Globus pallidus (tissue), 1 donor: ENCODE results near the gene PPM1G.
"Not testable (repeated sequence)": the region's sequence is repeated elsewhere in the genome, so short reads cannot be mapped to it uniquely, and the experiment has no call there.

Experiments used
- DNase-seq: peaks from one replicate; pipeline ENCODE4 v3.0.0-alpha.2; 2015; ENCODE audit warnings: low spot score

PPM1G gene

GRCh38 chr2:27409321-27410073, at the start of gene PPM1G:
TSS of gene PPM1G (minus strand) at chr2:27409591. CDS start at chr2:27409422, 169 bp downstream.
- DNase-seq, result peak; percentile 94

GRCh38 chr2:27453968-27454367, 44.6 kb upstream of the PPM1G start:
- DNase-seq, result no peak

- no peak for DNase-seq
Measured at GRCh38 chr2:27451095-27451494, 41.7 kb upstream of the PPM1G start.

GRCh38 chr2:27448381-27448780, 39.0 kb upstream of the PPM1G start:
- DNase-seq, result no peak

GRCh38 chr2:27446057-27446456, 36.7 kb upstream of the PPM1G start:
- no peak for DNase-seq

GRCh38 chr2:27445615-27446014, 36.2 kb upstream of the PPM1G start:
- DNase-seq, result no peak

- no peak for DNase-seq
Measured at GRCh38 chr2:27445155-27445554, 35.8 kb upstream of the PPM1G start.

- DNase-seq, result no peak
Measured at GRCh38 chr2:27442920-27443282, 33.5 kb upstream of the PPM1G start.

GRCh38 chr2:27441958-27442919, 32.8 kb upstream of the PPM1G start, which contains the start of gene KRTCAP3:
TSS of gene KRTCAP3 (plus strand) at chr2:27442381. CDS start at chr2:27442413, 32 bp downstream.
- no peak for DNase-seq

GRCh38 chr2:27441226-27441926, 32.0 kb upstream of the PPM1G start:
- DNase-seq, result no peak

GRCh38 chr2:27435628-27436027, 26.2 kb upstream of the PPM1G start:
- DNase-seq, result no peak

- no peak for DNase-seq
Measured at GRCh38 chr2:27431395-27431794, 22.0 kb upstream of the PPM1G start.

- peak; percentile 68 for DNase-seq
Measured at GRCh38 chr2:27428978-27429541, 19.7 kb upstream of the PPM1G start.

GRCh38 chr2:27428213-27428977, 19.0 kb upstream of the PPM1G start, which contains the start of gene NRBP1:
TSS of gene NRBP1 (plus strand) at chr2:27428631. CDS start at chr2:27433274, 4,643 bp downstream.
- peak; percentile 93 for DNase-seq

- DNase-seq, result no peak
Measured at GRCh38 chr2:27427863-27428212, 18.4 kb upstream of the PPM1G start.

- DNase-seq, result not testable (repeated sequence)
Measured at GRCh38 chr2:27425039-27425438, 15.6 kb upstream of the PPM1G start.

GRCh38 chr2:27422958-27423357, 13.6 kb upstream of the PPM1G start:
- DNase-seq, result no peak

- no peak for DNase-seq
Measured at GRCh38 chr2:27421660-27422250, 12.4 kb upstream of the PPM1G start.

- DNase-seq, result no peak
Measured at GRCh38 chr2:27420996-27421395, 11.6 kb upstream of the PPM1G start.

GRCh38 chr2:27416151-27416550, 6.8 kb upstream of the PPM1G start:
- DNase-seq, result no peak
